Suprapubic skin (tissue), 4 donors: ENCODE measurements around the gene XYLT1. TPM values are rescaled to one million over a fixed set of nuclear protein-coding genes. Genes with fewer than 3 reads are reported as not detected.

Experiments used
- DNase-seq, 2 donors: peaks; one replicate each; pipeline ENCODE4 v3.0.0-alpha.2; 2019; ENCODE audit warnings: low spot score in 2 of 2
- H3K27ac ChIP-seq: fragments of 200-600 bp; sonication (generic); one replicate; pipeline ENCODE4 v1.5.1; 2019
- H3K27me3 ChIP-seq: fragments of 200-600 bp; sonication (generic); one replicate; pipeline ENCODE4 v1.5.1; 2019
- H3K36me3 ChIP-seq: fragments of 200-600 bp; sonication (generic); one replicate; pipeline ENCODE4 v1.5.1; 2019
- H3K4me1 ChIP-seq: fragments of 200-600 bp; sonication (generic); one replicate; pipeline ENCODE4 v1.5.1; 2019
- H3K4me3 ChIP-seq: fragments of 200-600 bp; sonication (generic); one replicate; pipeline ENCODE4 v1.5.1; 2019; ENCODE audit warnings: mild to moderate bottlenecking
- H3K9me3 ChIP-seq: fragments of 200-600 bp; sonication (generic); one replicate; pipeline ENCODE4 v1.5.1; 2019
- CTCF ChIP-seq, 2 donors: fragments of 200-600 bp in 1 of 2; fragments of 450-650 bp in 1 of 2; sonication (generic) in 1 of 2; IDR thresholded peaks; one replicate each; pipeline ENCODE4 v1.5.1; 2016 to 2019; ENCODE audit warnings: antibody characterized with exemption in 2 of 2, mild to moderate bottlenecking in 1 of 2, moderate library complexity in 1 of 2
- EP300 ChIP-seq: sonication (generic); formaldehyde crosslinking; IDR thresholded peaks from one replicate; pipeline ENCODE4 v1.6.1; 2017; ENCODE audit warnings: antibody characterized with exemption
- POLR2A ChIP-seq, 2 donors: fragments of 450-650 bp; IDR thresholded peaks; one replicate each; pipeline ENCODE4 v1.6.1; 2017; ENCODE audit warnings: antibody characterized with exemption in 2 of 2, mild to moderate bottlenecking in 2 of 2, moderate library complexity in 2 of 2
- POLR2AphosphoS5 ChIP-seq, 3 donors: sonication (generic); formaldehyde crosslinking; IDR thresholded peaks; one replicate each; pipeline ENCODE4 v1.6.1; 2017; ENCODE audit warnings: antibody characterized with exemption in 3 of 3
- WGBS: methylation state at CpG from one replicate; pipeline ENCODE4 v1.1.5; 2018; 5-methylcytosine and 5-hydroxymethylcytosine counted together
- total RNA-seq, 4 donors: library from RNA; depleted of rRNA; stranded (reverse); fragments of >200 nt; gene quantifications; one replicate each; pipeline ENCODE4 v1.1.0, GENCODE V29; 2016

The XYLT1 gene
- total RNA-seq, 4 donors from 2014 or later = 23.5 to 30.6 (median 25.7) TPM

GRCh38 chr16:17302620-17303019 lies 168.1 kb downstream of the XYLT1 start:
- H3K4me3 ChIP-seq = no peak overlapping the region
- TF ChIP-seq POLR2AphosphoS5 (IDR thresholded peaks at IDR 0.05) = no peak
- no peak for TF ChIP-seq EP300
- no peak for TF ChIP-seq CTCF (IDR thresholded peaks at IDR 0.05)
- TF ChIP-seq POLR2A (IDR thresholded peaks at IDR 0.05) = no peak
- DNase-seq = no peak
- H3K36me3 ChIP-seq = no peaks in the 10 kb centered on the region
- H3K9me3 ChIP-seq = no peaks in the 10 kb centered on the region
- H3K4me1 ChIP-seq = peaks cover 43% of the 10 kb centered on the region
- 67% methylated on average over 3 of the region's 3 CpGs for WGBS
- no peaks in the 10 kb centered on the region for H3K27me3 ChIP-seq
- no peak overlapping the region for H3K27ac ChIP-seq

GRCh38 chr16:17302214-17302613 lies 168.5 kb downstream of the XYLT1 start:
- 90% methylated on average over 4 of the region's 4 CpGs for WGBS
- Histone ChIP-seq H3K36me3 (no peaks in the 10 kb centered on the region), H3K27me3 (no peaks in the 10 kb centered on the region), H3K9me3 (no peaks in the 10 kb centered on the region), H3K4me1 (peaks cover 43% of the 10 kb centered on the region), H3K27ac (no peak overlapping the region), H3K4me3 (no peak overlapping the region)
- no peak for TF ChIP-seq EP300
- TF ChIP-seq CTCF (IDR thresholded peaks at IDR 0.05) = no peak
- no peak for TF ChIP-seq POLR2AphosphoS5 (IDR thresholded peaks at IDR 0.05)
- no peak for TF ChIP-seq POLR2A (IDR thresholded peaks at IDR 0.05)
- no peak for DNase-seq

GRCh38 chr16:17301593-17302135 lies 169.1 kb downstream of the XYLT1 start:
- peaks cover 44% of the 10 kb centered on the region for H3K4me1 ChIP-seq

GRCh38 chr16:17301184-17301583 lies 169.6 kb downstream of the XYLT1 start:
- Histone ChIP-seq H3K27me3 (no peaks in the 10 kb centered on the region), H3K4me1 (peaks cover 46% of the 10 kb centered on the region), H3K4me3 (no peak overlapping the region), H3K27ac (no peak overlapping the region), H3K9me3 (no peaks in the 10 kb centered on the region), H3K36me3 (no peaks in the 10 kb centered on the region)
- TF ChIP-seq CTCF (IDR thresholded peaks at IDR 0.05) = no peak
- no peak for TF ChIP-seq POLR2AphosphoS5 (IDR thresholded peaks at IDR 0.05)
- TF ChIP-seq POLR2A (IDR thresholded peaks at IDR 0.05) = no peak
- no peak for TF ChIP-seq EP300
- DNase-seq = no peak
- WGBS = 95% methylated on average over 4 of the region's 4 CpGs

More at GRCh38 chr16:17301593-17302135, 169.1 kb downstream of the XYLT1 start:
- Histone ChIP-seq H3K27ac (no peak overlapping the region), H3K9me3 (no peaks in the 10 kb centered on the region), H3K27me3 (no peaks in the 10 kb centered on the region), H3K36me3 (no peaks in the 10 kb centered on the region), H3K4me3 (no peak overlapping the region)
- no peak for DNase-seq
- WGBS = 87% methylated on average over 10 of the region's 10 CpGs
- TF ChIP-seq POLR2AphosphoS5 (IDR thresholded peaks at IDR 0.05) (no peak), CTCF (IDR thresholded peaks at IDR 0.05) (no peak), EP300 (no peak), POLR2A (IDR thresholded peaks at IDR 0.05) (no peak)

GRCh38 chr16:17299790-17300189 lies 171.0 kb downstream of the XYLT1 start:
- 87% methylated on average over 7 of the region's 7 CpGs for WGBS
- DNase-seq = no peak
- no peak for TF ChIP-seq POLR2AphosphoS5 (IDR thresholded peaks at IDR 0.05)
- TF ChIP-seq EP300 = no peak
- TF ChIP-seq CTCF (IDR thresholded peaks at IDR 0.05) = no peak
- no peak for TF ChIP-seq POLR2A (IDR thresholded peaks at IDR 0.05)
- no peaks in the 10 kb centered on the region for H3K36me3 ChIP-seq
- no peak overlapping the region for H3K4me3 ChIP-seq
- H3K4me1 ChIP-seq = peaks cover 43% of the 10 kb centered on the region
- H3K27ac ChIP-seq = no peak overlapping the region
- no peaks in the 10 kb centered on the region for H3K27me3 ChIP-seq
- no peaks in the 10 kb centered on the region for H3K9me3 ChIP-seq
